Epithelial cell of esophagus (primary cell): ENCODE measurements around the gene CERKL.

ENCODE experiments used
- DNase-seq: peaks from one replicate; pipeline ENCODE4 v3.0.0; 2010; ENCODE audit warnings: low read depth
- H3K4me3 ChIP-seq: 2 replicates; pipeline ENCODE4 v1.5.1; 2011; ENCODE audit warnings: mild to moderate bottlenecking, low read length, control low read depth
- CTCF ChIP-seq: IDR thresholded peaks from 2 replicates; pipeline ENCODE4 v1.5.1; 2011; ENCODE audit warnings: low read depth, mild to moderate bottlenecking, low read length, control low read depth, inconsistent platforms; ENCODE audit not compliant: insufficient read depth; ENCODE audit errors: missing control alignments

Gene CERKL

GRCh38 chr2:181686576-181687185, 29.8 kb upstream of the CERKL start:
- TF ChIP-seq CTCF: no peak
- H3K4me3 ChIP-seq: no peak overlapping the region
- DNase-seq: no peak

GRCh38 chr2:181685150-181685688, 28.3 kb upstream of the CERKL start:
- peak; percentile 52 for DNase-seq
- H3K4me3 ChIP-seq: no peak overlapping the region
- TF ChIP-seq CTCF: no peak

GRCh38 chr2:181684454-181685149, 27.7 kb upstream of the CERKL start:
- TF ChIP-seq CTCF: no peak
- no peak for DNase-seq
- no peak overlapping the region for H3K4me3 ChIP-seq

GRCh38 chr2:181683518-181684453, 26.9 kb upstream of the CERKL start:
- no peak for TF ChIP-seq CTCF
- peak; percentile 9 for DNase-seq
- H3K4me3 ChIP-seq: no peak overlapping the region

GRCh38 chr2:181682795-181683517, 26.1 kb upstream of the CERKL start:
- DNase-seq: no peak
- no peak overlapping the region for H3K4me3 ChIP-seq
- no peak for TF ChIP-seq CTCF

GRCh38 chr2:181682026-181682789, 25.3 kb upstream of the CERKL start:
- no peak overlapping the region for H3K4me3 ChIP-seq
- no peak for DNase-seq
- no peak for TF ChIP-seq CTCF
